ENCODE measurements around the gene NSG1. TPM values are rescaled to one million over a fixed set of nuclear protein-coding genes. Genes with fewer than 3 reads are reported as not detected.

The NSG1 gene
- total and polyA plus RNA-seq, 2 donors (not counting 3 experiments of a cell fraction or from before 2014, with no cell fraction given), result 2.0 to 2.9 TPM

GRCh38 chr4:4416981-4417380 is 30.1 kb downstream of the NSG1 start:
- Histone ChIP-seq H3K9me3 (replicated peaks; ENCODE audit: control insufficient read depth, insufficient read depth, low read length) (no peaks in the 10 kb centered on the region), H4K20me1 (replicated peaks; ENCODE audit: control insufficient read depth, extremely low read depth, insufficient read depth, low read length) (no peaks in the 10 kb centered on the region), H2AFZ (ENCODE audit: low read depth, low read length) (no peak overlapping the region), H3K9me1 (replicated peaks; ENCODE audit: control insufficient read depth, extremely low read depth, insufficient read depth, low read length) (no peaks in the 10 kb centered on the region), H3K27ac (ENCODE audit: insufficient read depth, low read depth, low read length) (no peak overlapping the region), H3K27me3 (ENCODE audit: control insufficient read depth in 2 of 2, insufficient read depth in 2 of 2, low read length in 2 of 2) (no peaks in the 10 kb centered on the region), H3K4me1 (ENCODE audit: control insufficient read depth, extremely low read depth, insufficient read depth, low read length) (no peaks in the 10 kb centered on the region), H3K4me3 (replicated peaks in 1 of 3; ENCODE audit: insufficient read depth in 1 of 3, low read depth in 1 of 3, low read length in 3 of 3) (no peak overlapping the region), H3K36me3 (ENCODE audit: control insufficient read depth in 2 of 2, extremely low read depth in 1 of 2, insufficient read depth in 2 of 2, low read length in 2 of 2) (peaks cover 2 to 13% of the 10 kb centered on the region in 2 experiments), H3K9ac (replicated peaks; ENCODE audit: extremely low read depth, insufficient read depth, low read length) (no peak overlapping the region), H3K79me2 (ENCODE audit: control insufficient read depth, insufficient read depth, low read length) (no peaks in the 10 kb centered on the region), H3K4me2 (ENCODE audit: insufficient read depth, low read length) (no peak overlapping the region)
- no peak for FAIRE-seq
- ChIA-PET CTCF (no interaction called here), POLR2A (no interaction called here)
- TF ChIP-seq POLR2AphosphoS5 (IDR thresholded peaks at IDR 0.05; ENCODE audit: insufficient read depth, low read depth, low read length) (no peak), EZH2 (IDR thresholded peaks at IDR 0.05; ENCODE audit: borderline replicate concordance, low read depth, low read length, severe bottlenecking) (no peak), GATA2 (IDR thresholded peaks at IDR 0.05; ENCODE audit: insufficient read depth, insufficient read length, low read depth, low read length) (no peak), POLR2A (IDR thresholded peaks at IDR 0.05; ENCODE audit: low read depth, low read length) (no peak), CTCF (IDR thresholded peaks at IDR 0.05; ENCODE audit: extremely low read depth in 1 of 2, insufficient read depth in 1 of 2, low read depth in 1 of 2, low read length in 2 of 2) (no peak), JUN (IDR thresholded peaks at IDR 0.05; ENCODE audit: borderline replicate concordance, insufficient read depth, insufficient read length, low read depth) (no peak), FOS (IDR thresholded peaks at IDR 0.05; ENCODE audit: borderline replicate concordance, insufficient read depth, low read length) (no peak), MYC (IDR thresholded peaks at IDR 0.05; ENCODE audit: low read depth, low read length) (no peak)
- TF ChIP-seq, protein P1, sequence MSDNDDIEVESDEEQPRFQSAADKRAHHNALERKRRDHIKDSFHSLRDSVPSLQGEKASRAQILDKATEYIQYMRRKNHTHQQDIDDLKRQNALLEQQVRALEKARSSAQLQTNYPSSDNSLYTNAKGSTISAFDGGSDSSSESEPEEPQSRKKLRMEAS (IDR thresholded peaks at IDR 0.05; ENCODE audit: insufficient read depth, insufficient read length), result no peak
- intact Hi-C loops (cut with micrococcal nuclease) (no loop called here), dilution Hi-C loops (cut with MboI; ENCODE audit: extremely low pct_ligation_motif_present, low sequenced_read_pairs) (no loop called here)
- no TSS peak for BruUV-seq (replicated peaks)
- DNase-seq (ENCODE audit: low read depth, low spot score), result no peak

Data from endothelial cell of umbilical vein (primary cell).